Stimulated activated naive CD8-positive, alpha-beta T cell treated with anti-CD3 and anti-CD28 coated beads, Interleukin-15, amount 100 ng/mL, for 72 hours (primary cell): ENCODE results near the gene ARL15.
A peak's percentile ranks its signal among the peaks of the same experiment; 100 is the strongest.

Source experiments
- ATAC-seq: fragments of 150-1000 bp; cut with Tn5 transposase; 2 replicates; pipeline ENCODE4 v1.10.0; 2021; ENCODE audit warnings: mild to moderate bottlenecking, moderate library complexity
- DNase-seq, 2 donors: peaks; one replicate each; pipeline ENCODE4 v3.0.0; 2021 to 2022
- H3K27ac Mint-ChIP-seq, 2 donors: one replicate each; pipeline ENCODE4 v1.8.0; 2022; ENCODE audit warnings: mild to moderate bottlenecking in 2 of 2, mixed read lengths in 2 of 2, moderate library complexity in 2 of 2
- H3K27me3 Mint-ChIP-seq: one replicate; pipeline ENCODE4 v1.8.0; 2022; ENCODE audit warnings: mixed read lengths
- H3K4me1 Mint-ChIP-seq: one replicate; pipeline ENCODE4 v1.8.0; 2022; ENCODE audit warnings: mild to moderate bottlenecking, mixed read lengths
- H3K4me3 Mint-ChIP-seq, 2 donors: one replicate each; pipeline ENCODE4 v1.8.0; 2022; ENCODE audit warnings: mild to moderate bottlenecking in 2 of 2, mixed read lengths in 2 of 2, moderate library complexity in 1 of 2
- H3K9me3 Mint-ChIP-seq, 2 donors: one replicate each; pipeline ENCODE4 v1.8.0; 2022; ENCODE audit warnings: mixed read lengths in 2 of 2

The ARL15 gene

DNA sequence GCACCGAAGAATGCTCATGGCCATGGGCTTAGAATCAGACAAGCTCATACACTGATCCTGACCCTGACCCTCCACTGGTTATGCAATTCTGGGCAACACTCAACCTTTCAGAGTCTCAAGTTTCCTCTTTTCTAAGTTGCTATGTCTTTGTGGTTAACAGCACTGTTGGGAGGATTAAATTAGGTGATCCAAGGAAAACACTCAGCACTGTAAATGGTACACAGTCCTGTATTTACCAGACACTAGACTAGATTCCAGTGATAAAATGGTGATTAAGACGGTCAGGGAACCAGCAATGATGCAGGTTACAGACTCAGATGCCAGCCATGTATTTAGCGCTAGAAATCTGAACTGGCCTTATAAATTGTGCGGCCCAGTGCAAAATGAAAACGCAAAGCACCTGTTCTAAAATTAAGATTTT, 8.1 kb downstream of the ARL15 start:
- ATAC-seq (no peak), DNase-seq (no peak)
- H3K4me1 Mint-ChIP-seq = peaks cover 51% of the 10 kb centered on the region
- no peaks in the 10 kb centered on the region for H3K27me3 Mint-ChIP-seq
- no peak overlapping the region for H3K4me3 Mint-ChIP-seq
- H3K27ac Mint-ChIP-seq = no peak overlapping the region
- no peaks in the 10 kb centered on the region for H3K9me3 Mint-ChIP-seq

DNA sequence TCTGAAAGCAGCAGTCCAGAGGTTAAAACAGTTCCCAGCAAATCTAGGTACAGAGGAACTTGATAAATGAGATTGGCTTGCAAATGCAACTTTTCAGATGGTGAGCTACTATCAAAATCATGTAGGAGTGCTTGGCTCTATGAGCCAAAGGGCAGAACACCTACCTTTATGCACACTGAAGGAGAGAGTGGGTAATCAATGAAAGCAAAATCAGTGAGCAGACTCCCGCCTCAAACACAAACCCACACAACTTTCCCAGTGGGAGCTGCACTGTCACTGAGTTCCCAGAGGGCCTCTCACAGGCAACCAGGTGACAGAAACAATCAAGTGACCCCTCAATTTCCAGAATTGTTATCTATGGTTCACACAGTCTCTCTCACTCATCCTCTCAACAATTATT, 8.5 kb downstream of the ARL15 start:
- Mint-ChIP-seq H3K27me3 (no peaks in the 10 kb centered on the region), H3K9me3 (no peaks in the 10 kb centered on the region), H3K4me1 (peaks cover 47% of the 10 kb centered on the region), H3K4me3 (no peak overlapping the region), H3K27ac (no peak overlapping the region)
- DNase-seq = no peak
- ATAC-seq = no peak

- no peak for DNase-seq
- peak; percentile 45 for ATAC-seq
- Mint-ChIP-seq H3K4me3 (no peak overlapping the region), H3K27ac (no peak overlapping the region), H3K4me1 (peaks cover 47% of the 10 kb centered on the region), H3K9me3 (no peaks in the 10 kb centered on the region), H3K27me3 (no peaks in the 10 kb centered on the region)
Measured at GRCh38 chr5:54301220-54301619, 9.2 kb downstream of the ARL15 start.

GRCh38 chr5:54298947-54299346, 11.4 kb downstream of the ARL15 start:
- no peak for DNase-seq
- Mint-ChIP-seq H3K4me3 (no peak overlapping the region), H3K9me3 (no peaks in the 10 kb centered on the region), H3K27me3 (no peaks in the 10 kb centered on the region), H3K27ac (peak overlapping the region in 1 of 2 donors; percentile 16), H3K4me1 (peaks cover 47% of the 10 kb centered on the region)
- no peak for ATAC-seq

- H3K4me1 Mint-ChIP-seq = peaks cover 28% of the 10 kb centered on the region
- H3K27ac Mint-ChIP-seq = no peak overlapping the region
- H3K9me3 Mint-ChIP-seq = no peaks in the 10 kb centered on the region
- H3K4me3 Mint-ChIP-seq = no peak overlapping the region
- DNase-seq (no peak), ATAC-seq (peak; percentile 26)
- H3K27me3 Mint-ChIP-seq = no peaks in the 10 kb centered on the region
Measured at GRCh38 chr5:54296386-54296785, 14.0 kb downstream of the ARL15 start.

DNA sequence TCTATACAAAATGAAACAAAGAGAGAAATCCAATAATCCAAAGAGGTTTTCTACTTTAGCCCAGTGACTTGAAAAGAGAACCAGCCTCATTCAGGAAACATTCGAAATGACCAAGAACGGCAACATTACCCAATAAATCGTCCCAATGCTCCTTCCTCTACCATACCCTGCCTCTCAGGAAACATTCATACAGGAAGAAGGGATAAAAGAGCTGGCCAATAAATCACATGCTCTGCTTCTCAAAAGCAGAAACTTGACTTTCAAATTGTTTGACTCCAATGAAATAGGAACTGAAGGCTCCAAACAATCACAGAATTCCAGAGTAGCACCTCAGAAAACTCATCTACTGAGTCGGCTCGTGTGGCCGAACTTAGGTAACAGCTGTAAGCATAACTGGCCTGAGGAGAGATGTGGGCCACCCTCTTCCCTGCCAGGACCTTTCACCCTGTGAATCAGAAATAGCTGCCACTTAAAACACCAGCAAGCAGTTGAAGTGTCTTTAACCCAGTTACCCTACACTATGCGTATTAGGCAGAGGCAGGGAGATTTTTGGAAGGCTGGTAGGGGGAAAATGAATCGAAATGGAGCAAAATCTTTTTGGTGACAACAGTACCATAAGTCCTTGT, 14.6 kb downstream of the ARL15 start:
- ATAC-seq (no peak), DNase-seq (no peak)
- no peaks in the 10 kb centered on the region for H3K9me3 Mint-ChIP-seq
- H3K27me3 Mint-ChIP-seq = no peaks in the 10 kb centered on the region
- peaks cover 22% of the 10 kb centered on the region for H3K4me1 Mint-ChIP-seq
- H3K4me3 Mint-ChIP-seq = no peak overlapping the region
- no peak overlapping the region for H3K27ac Mint-ChIP-seq

DNA sequence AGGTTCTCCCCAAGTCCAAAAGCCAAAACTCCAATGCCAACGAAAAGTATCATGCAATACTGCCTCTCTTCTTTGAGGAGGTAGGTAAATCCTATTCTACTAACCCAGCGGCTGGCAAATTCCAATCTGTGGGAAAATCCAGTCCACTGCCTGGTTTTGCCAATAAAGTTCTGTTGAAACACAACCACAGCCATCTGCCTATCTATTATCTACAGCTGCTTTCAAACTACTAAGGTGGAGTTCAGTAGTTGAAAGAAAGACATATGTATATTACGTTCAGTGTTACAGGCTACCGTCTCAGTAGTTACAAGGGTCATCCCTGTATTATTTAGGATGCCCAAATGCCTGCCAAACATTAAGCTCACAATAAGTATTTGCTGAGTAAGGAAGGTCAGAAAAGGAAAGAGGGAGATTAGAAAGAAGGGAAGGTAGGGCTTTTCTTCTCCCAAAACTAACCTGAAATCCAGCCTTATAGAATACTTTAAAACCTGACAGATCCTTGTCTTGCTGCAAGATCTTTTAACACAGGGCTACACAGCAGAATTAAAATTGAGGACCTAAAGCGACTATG, 16.2 kb downstream of the ARL15 start:
- Mint-ChIP-seq H3K4me3 (no peak overlapping the region), H3K4me1 (peaks cover 18% of the 10 kb centered on the region), H3K27me3 (no peaks in the 10 kb centered on the region), H3K9me3 (no peaks in the 10 kb centered on the region), H3K27ac (no peak overlapping the region)
- ATAC-seq (no peak), DNase-seq (no peak)

- Mint-ChIP-seq H3K27me3 (no peaks in the 10 kb centered on the region), H3K4me3 (no peak overlapping the region), H3K9me3 (no peaks in the 10 kb centered on the region), H3K4me1 (peaks cover 10% of the 10 kb centered on the region), H3K27ac (no peak overlapping the region)
- no peak for ATAC-seq
- no peak for DNase-seq
Measured at GRCh38 chr5:54292866-54293265, 17.5 kb downstream of the ARL15 start.

DNA sequence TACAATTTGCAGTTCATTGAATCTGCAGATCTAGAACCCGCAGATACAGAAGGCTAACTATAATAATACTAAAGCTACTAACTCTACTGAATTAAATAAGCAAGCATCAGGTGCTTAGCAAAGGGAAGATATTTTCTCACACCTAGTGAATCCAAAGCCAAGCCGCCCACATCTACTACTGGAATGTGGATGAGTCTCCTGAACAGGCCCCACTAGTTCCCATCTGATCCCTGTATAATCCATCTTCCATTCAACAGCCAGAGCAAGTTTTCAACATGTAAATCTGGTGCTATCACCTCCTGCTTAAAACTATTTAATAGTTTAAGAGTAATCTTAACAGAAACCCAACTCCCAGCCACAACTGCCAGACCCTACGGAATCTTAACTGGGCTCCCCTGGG, 18.9 kb downstream of the ARL15 start:
- no peaks in the 10 kb centered on the region for H3K27me3 Mint-ChIP-seq
- ATAC-seq (no peak), DNase-seq (no peak)
- H3K27ac Mint-ChIP-seq = no peak overlapping the region
- H3K4me1 Mint-ChIP-seq = peaks cover 10% of the 10 kb centered on the region
- H3K9me3 Mint-ChIP-seq = no peaks in the 10 kb centered on the region
- H3K4me3 Mint-ChIP-seq = no peak overlapping the region

- Mint-ChIP-seq H3K4me1 (peaks cover 10% of the 10 kb centered on the region), H3K4me3 (no peak overlapping the region), H3K9me3 (no peaks in the 10 kb centered on the region), H3K27ac (no peak overlapping the region), H3K27me3 (no peaks in the 10 kb centered on the region)
- ATAC-seq = no peak
- no peak for DNase-seq
Measured at GRCh38 chr5:54289769-54290168, 20.6 kb downstream of the ARL15 start.

GRCh38 chr5:54288568-54289217, 21.7 kb downstream of the ARL15 start:
- Mint-ChIP-seq H3K4me1 (peaks cover 1% of the 10 kb centered on the region), H3K27ac (no peak overlapping the region), H3K27me3 (no peaks in the 10 kb centered on the region), H3K4me3 (no peak overlapping the region), H3K9me3 (no peaks in the 10 kb centered on the region)
- ATAC-seq (no peak), DNase-seq (no peak)

GRCh38 chr5:54285686-54286085, 24.7 kb downstream of the ARL15 start:
- H3K27me3 Mint-ChIP-seq = no peaks in the 10 kb centered on the region

GRCh38 chr5:54284586-54284985, 25.8 kb downstream of the ARL15 start:
- H3K27me3 Mint-ChIP-seq = no peaks in the 10 kb centered on the region

More at GRCh38 chr5:54285686-54286085, 24.7 kb downstream of the ARL15 start:
- Mint-ChIP-seq H3K9me3 (peaks cover 0 to 4% of the 10 kb centered on the region in 2 donors), H3K27ac (no peak overlapping the region), H3K4me1 (no peaks in the 10 kb centered on the region), H3K4me3 (no peak overlapping the region)
- DNase-seq = no peak
- ATAC-seq = no peak

DNA sequence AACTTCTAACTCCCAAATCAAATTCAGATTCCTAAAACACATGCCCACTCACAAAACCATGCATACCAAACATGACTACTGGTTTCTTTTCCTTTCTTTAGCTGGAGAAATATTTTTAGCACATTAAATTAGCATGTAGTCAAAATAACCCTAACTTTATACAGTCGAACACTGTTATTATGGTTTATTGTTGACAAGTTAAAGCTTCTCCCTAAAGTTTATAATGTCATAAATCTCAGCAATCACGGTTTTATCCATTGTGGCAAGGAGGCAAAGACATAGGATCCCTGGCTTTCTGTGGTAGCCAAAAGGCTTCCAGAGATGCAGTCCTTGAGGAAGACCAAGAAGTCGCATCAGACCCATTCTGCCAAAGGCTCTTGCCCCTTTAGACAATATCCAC, 27.5 kb downstream of the ARL15 start:
- Mint-ChIP-seq H3K4me3 (no peak overlapping the region), H3K4me1 (no peaks in the 10 kb centered on the region), H3K9me3 (peaks cover 0 to 4% of the 10 kb centered on the region in 2 donors), H3K27ac (no peak overlapping the region), H3K27me3 (no peaks in the 10 kb centered on the region)
- no peak for DNase-seq
- ATAC-seq = no peak

More at GRCh38 chr5:54284586-54284985, 25.8 kb downstream of the ARL15 start:
- H3K27ac Mint-ChIP-seq = no peak overlapping the region
- DNase-seq (no peak), ATAC-seq (no peak)
- no peak overlapping the region for H3K4me3 Mint-ChIP-seq
- no peaks in the 10 kb centered on the region for H3K4me1 Mint-ChIP-seq
- H3K9me3 Mint-ChIP-seq = peaks cover 0 to 4% of the 10 kb centered on the region in 2 donors

DNA sequence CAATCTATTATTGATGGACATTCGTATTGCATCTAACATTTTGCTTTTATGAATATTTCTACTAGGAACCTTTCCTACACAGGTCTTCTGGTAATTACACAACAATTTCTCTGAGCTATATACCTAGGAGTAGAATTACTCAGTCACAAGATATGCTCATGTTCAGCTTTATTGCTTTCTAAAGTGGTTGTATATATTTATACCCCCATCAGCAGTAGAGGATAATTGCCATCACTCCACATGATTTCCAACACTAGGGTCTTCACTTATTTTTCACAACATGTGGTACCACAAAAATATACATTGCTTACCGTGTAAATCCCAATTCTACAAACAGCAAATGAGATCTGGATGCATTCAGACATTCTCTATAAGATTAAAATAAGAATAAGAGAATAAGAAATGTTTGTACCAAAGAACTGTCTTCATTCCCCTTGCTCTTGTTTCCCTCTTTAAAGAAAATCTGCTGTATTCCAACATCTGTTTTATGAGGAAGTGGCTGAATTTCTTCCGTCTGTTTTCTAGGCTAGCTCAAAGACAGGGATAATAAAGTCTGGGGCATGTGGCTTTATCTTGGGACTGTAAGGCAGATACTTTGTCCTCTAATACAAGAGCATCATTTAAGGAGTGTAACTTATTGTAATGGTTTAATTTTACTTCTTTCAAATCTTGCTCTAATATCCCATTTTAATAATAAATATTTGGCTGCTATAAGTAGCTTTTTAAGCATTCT, 28.2 kb downstream of the ARL15 start:
- Mint-ChIP-seq H3K27ac (no peak overlapping the region), H3K9me3 (peaks cover 0 to 4% of the 10 kb centered on the region in 2 donors), H3K27me3 (no peaks in the 10 kb centered on the region), H3K4me3 (no peak overlapping the region), H3K4me1 (no peaks in the 10 kb centered on the region)
- no peak for DNase-seq
- no peak for ATAC-seq

DNA sequence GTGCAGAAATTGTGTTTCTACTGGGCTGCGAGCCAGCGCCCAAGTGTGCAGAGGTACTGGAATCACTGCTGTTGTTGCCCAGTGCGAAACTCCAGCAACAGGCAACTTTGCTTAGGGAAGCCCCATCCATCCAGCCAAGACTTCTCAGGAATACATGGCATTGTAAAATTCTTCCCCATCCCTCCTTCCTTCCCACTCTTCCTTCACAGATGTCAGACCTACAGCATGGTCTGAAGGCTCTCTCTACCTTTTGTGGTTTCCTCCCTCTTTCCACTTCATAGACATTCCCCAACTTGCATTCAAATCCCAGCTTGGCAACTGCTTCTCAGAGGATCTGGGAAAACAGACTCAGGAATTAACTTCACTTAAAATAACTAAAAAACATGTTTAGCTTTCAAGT, 30.4 kb downstream of the ARL15 start:
- H3K27me3 Mint-ChIP-seq = no peaks in the 10 kb centered on the region
- H3K27ac Mint-ChIP-seq = no peak overlapping the region
- DNase-seq (no peak), ATAC-seq (no peak)
- H3K4me1 Mint-ChIP-seq = no peaks in the 10 kb centered on the region
- peaks cover 0 to 4% of the 10 kb centered on the region in 2 donors for H3K9me3 Mint-ChIP-seq
- H3K4me3 Mint-ChIP-seq = no peak overlapping the region
